ENCODE results near the gene ATP8B1. TPM values are rescaled to one million over a fixed set of nuclear protein-coding genes. Genes with fewer than 3 reads are reported as not detected.
"Not testable (repeated sequence)": the region's sequence is repeated elsewhere in the genome, so short reads cannot be mapped to it uniquely, and the experiment has no call there.

Gene ATP8B1
- total RNA-seq, 1 experiment from 2014 or later = not detected

- in situ Hi-C loops (cut with HindIII; ENCODE audit: low sequenced_read_pairs); DNase-seq (ENCODE audit: low spot score): not testable (repeated sequence)
Measured at GRCh38 chr18:57820583-57820982, 17.5 kb upstream of the ATP8B1 start.

GRCh38 chr18:57819671-57820460 is 16.8 kb upstream of the ATP8B1 start:
- no peak for DNase-seq (ENCODE audit: low spot score)
- in situ Hi-C loops (cut with HindIII; ENCODE audit: low sequenced_read_pairs) = no loop called here

- DNase-seq (ENCODE audit: low spot score) = no peak
- in situ Hi-C loops (cut with HindIII; ENCODE audit: low sequenced_read_pairs) = no loop called here
Measured at GRCh38 chr18:57819119-57819518, 16.0 kb upstream of the ATP8B1 start.

GRCh38 chr18:57816208-57816954 is 13.3 kb upstream of the ATP8B1 start:
- in situ Hi-C loops (cut with HindIII; ENCODE audit: low sequenced_read_pairs) = no loop called here
- DNase-seq (ENCODE audit: low spot score) = no peak

- no peak for DNase-seq (ENCODE audit: low spot score)
- in situ Hi-C loops (cut with HindIII; ENCODE audit: low sequenced_read_pairs) = no loop called here
Measured at GRCh38 chr18:57814555-57814954, 11.4 kb upstream of the ATP8B1 start.

GRCh38 chr18:57813245-57813644 is 10.1 kb upstream of the ATP8B1 start:
- DNase-seq (ENCODE audit: low spot score) = no peak
- in situ Hi-C loops (cut with HindIII; ENCODE audit: low sequenced_read_pairs) = no loop called here

- in situ Hi-C loops (cut with HindIII; ENCODE audit: low sequenced_read_pairs) = no loop called here
- DNase-seq (ENCODE audit: low spot score) = no peak
Measured at GRCh38 chr18:57812126-57812477, 9.0 kb upstream of the ATP8B1 start.

GRCh38 chr18:57811477-57812125 is 8.5 kb upstream of the ATP8B1 start:
- in situ Hi-C loops (cut with HindIII; ENCODE audit: low sequenced_read_pairs) = no loop called here
- no peak for DNase-seq (ENCODE audit: low spot score)

GRCh38 chr18:57809190-57809589 is 6.1 kb upstream of the ATP8B1 start:
- no peak for DNase-seq (ENCODE audit: low spot score)
- in situ Hi-C loops (cut with HindIII; ENCODE audit: low sequenced_read_pairs) = no loop called here

GRCh38 chr18:57807336-57808117 is 4.4 kb upstream of the ATP8B1 start:
- in situ Hi-C loops (cut with HindIII; ENCODE audit: low sequenced_read_pairs) = no loop called here
- DNase-seq (ENCODE audit: low spot score) = no peak

GRCh38 chr18:57806978-57807285 is 3.8 kb upstream of the ATP8B1 start:
- DNase-seq (ENCODE audit: low spot score) = no peak
- in situ Hi-C loops (cut with HindIII; ENCODE audit: low sequenced_read_pairs) = no loop called here

- in situ Hi-C loops (cut with HindIII; ENCODE audit: low sequenced_read_pairs) = no loop called here
- DNase-seq (ENCODE audit: low spot score) = no peak
Measured at GRCh38 chr18:57806201-57806977, 3.3 kb upstream of the ATP8B1 start.

- in situ Hi-C loops (cut with HindIII; ENCODE audit: low sequenced_read_pairs) = no loop called here
- no peak for DNase-seq (ENCODE audit: low spot score)
Measured at GRCh38 chr18:57805117-57805516, 2.0 kb upstream of the ATP8B1 start.

- DNase-seq (ENCODE audit: low spot score) = no peak
Measured at GRCh38 chr18:57804557-57804956, 1.4 kb upstream of the ATP8B1 start.

GRCh38 chr18:57802213-57803102 is 657 bp downstream of the ATP8B1 start:
- in situ Hi-C loops (cut with HindIII; ENCODE audit: low sequenced_read_pairs) = no loop called here

More at GRCh38 chr18:57804557-57804956, 1.4 kb upstream of the ATP8B1 start:
- in situ Hi-C loops (cut with HindIII; ENCODE audit: low sequenced_read_pairs) = no loop called here

GRCh38 chr18:57801761-57802212 is 1.3 kb downstream of the ATP8B1 start:
- in situ Hi-C loops (cut with HindIII; ENCODE audit: low sequenced_read_pairs) = no loop called here
- no peak for DNase-seq (ENCODE audit: low spot score)

More at GRCh38 chr18:57802213-57803102, 657 bp downstream of the ATP8B1 start:
- no peak for DNase-seq (ENCODE audit: low spot score)

GRCh38 chr18:57801325-57801724 is 1.8 kb downstream of the ATP8B1 start:
- in situ Hi-C loops (cut with HindIII; ENCODE audit: low sequenced_read_pairs) = no loop called here
- DNase-seq (ENCODE audit: low spot score) = no peak
